SK-N-DZ (cell line): ENCODE measurements around the gene CPTP.

Source experiments
- DNase-seq: peaks from one replicate; pipeline ENCODE4 v3.0.0-alpha.2; 2015; ENCODE audit warnings: low spot score

Gene CPTP

DNA sequence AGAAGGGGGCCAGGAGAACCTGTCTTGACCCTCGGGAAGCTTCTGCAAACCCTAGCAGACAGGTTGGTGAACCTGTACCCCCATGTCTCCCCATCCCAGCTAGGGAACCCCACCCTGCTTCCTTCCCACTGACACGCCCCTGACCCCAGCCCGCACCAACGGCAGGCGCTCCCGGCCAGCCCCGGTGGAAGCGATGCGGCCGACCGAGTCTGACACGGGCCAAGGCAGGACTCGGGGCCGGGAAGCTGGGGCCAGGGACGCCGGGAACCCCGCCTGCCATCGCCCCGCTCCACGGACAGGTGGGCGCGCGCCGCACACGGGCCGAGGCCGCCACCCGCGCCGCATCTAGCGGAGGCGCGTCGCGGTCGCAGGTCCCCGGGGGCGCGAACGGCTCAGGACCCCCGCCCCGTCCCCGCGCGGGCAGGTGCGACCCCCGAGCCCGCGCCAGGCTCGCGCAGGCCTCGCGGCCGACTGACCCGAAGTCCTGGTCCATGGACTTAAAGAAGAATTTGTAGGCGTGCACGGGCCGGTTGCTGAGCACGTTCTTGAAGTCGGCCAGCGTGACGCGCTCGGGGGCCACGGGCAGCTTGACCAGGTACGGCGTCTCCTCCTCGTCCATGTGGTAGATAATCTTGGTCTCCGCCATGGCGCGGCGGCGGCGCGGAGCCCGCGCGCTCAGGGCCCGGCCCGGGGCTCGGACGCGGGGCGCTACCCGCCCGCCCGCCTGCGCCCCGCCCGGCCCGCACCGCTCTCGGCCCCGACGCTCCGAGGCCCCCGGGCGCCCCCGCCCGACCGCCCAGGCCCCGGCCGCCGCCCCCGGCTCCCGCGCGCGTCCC, 24.0 kb downstream of the CPTP start:
- DNase-seq = no peak

- DNase-seq = peak; percentile 67
Observed at GRCh38 chr1:1349256-1350012, 24.8 kb downstream of the CPTP start, which contains the start of gene DVL1. Gene DVL1, minus strand, starts transcription at chr1:1349418. Its CDS starts 353 bp downstream, at chr1:1349065.

DNA sequence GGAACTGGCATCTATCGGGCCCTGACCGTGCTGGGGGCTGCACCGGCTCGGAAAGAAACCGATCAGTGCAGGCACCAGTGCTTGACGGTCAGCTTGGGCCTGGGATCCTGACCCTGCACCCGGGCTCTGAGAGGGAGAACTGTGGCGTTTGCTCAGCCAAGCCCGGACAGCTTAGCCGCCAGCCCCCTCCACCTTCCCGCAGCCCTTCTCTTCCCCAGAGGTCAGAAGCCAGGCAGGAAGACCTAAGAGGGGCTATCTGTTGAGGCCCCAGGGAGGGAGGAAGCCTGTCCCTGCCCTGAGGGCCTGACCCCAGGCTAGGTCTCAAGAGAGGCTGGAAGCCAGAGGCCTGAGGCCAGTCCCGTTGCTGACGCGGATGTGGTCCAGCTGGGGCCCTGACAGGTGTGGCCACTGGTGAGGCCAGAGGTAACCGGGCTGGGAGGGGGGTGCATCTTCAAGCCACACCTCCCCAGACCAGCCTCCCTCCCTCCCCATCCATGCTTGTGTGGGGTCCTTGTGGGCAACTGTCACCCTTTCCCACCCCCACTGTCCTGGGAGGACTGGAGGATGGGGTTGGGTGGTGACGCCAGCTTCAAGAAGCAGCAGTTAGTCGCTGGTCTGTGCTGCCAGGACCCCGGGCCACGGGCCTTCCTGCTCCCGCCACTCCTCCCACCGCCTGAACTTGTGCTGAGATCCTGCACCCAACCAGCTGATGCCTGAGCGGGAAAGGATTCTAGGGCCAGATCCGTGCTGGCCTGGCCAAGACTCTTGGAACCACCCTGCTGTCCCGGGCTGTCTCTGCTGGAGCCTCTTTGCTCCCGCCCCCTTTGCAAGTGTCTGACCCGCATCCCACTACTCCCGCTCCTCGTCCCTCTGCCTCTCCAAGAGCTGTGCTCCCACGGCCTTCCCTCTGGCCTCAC, 27.2 kb downstream of the CPTP start:
- no peak for DNase-seq

DNA sequence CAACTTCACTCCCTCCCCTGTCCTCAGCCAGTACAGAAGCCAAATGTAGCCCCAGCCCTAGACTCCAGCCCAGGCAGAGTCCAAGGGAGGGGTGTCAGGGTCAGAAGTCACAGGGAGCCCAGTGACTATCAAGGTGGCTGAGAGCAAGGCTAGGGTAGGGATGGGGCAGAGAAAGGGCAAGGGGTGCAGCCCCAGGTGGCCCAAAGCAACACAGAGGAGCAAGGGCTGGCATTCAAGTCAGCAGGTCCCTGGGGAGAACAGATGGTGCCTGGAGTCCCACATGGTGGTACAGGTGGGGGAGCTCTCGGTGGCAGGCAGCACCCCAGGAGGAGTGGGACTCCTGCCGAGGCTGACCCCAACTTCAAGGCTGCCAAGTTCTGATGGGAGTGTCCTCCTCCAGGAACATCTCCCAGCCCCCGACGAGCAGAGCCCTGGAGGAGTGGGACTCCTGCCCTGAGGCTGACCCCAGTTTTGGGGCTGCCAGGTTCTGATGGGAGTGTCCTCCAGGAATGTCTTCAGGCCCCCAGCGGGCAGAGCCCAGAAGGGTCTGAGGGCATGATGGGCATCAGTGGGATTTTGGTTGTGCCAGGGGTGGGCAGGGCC, 28.3 kb downstream of the CPTP start:
- DNase-seq = no peak

GRCh38 chr1:1353389-1354151, 29.0 kb downstream of the CPTP start:
- DNase-seq = no peak

DNA sequence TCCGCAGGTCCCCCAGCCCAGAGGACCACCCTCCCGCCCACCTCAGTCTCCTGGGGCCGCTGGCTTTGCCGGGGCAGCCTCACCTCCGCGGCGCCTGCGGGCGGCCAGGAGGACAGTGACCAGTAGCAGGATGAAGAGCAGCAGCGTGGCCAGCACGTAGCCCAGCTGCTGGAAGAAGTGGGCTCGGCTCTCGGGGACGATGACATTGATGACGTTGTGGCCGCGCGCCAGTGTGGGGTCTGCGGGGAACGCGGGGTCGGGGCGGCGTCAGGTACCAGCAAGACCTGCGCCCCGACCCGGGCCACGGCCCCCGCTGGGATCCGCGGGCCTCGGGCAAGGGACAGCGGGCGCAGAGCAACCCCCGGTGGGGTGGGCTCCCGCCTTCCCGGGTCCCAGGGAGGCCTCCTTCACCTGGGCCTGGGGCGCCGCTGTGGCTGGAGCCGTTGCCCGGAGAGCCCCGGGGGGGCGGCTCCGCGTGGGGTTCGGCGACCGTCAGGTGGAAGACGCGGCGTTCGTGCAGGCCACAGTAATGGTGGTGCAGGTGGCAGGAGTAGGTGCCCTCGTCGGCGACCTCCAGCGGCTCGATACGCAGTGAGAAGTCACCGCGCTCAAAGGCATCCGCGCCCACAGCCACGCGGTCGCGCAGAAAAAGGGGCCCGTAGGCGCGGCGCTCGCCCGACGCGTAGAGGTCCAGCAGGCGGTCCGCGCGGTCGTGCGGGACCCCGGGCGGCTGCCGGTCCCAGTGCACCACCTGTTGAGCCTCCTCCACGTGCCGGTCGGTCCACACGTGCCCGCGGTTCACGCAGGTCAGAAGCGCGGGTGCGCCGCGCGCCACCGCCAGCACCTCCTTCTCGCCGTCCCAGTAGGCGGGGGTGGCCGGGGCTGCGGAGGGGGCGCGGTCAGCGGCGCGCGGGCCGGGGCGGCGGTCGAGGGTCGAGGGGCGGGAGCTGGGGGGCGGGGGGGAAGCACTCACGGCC, 30.0 kb downstream of the CPTP start:
- DNase-seq = no peak

DNA sequence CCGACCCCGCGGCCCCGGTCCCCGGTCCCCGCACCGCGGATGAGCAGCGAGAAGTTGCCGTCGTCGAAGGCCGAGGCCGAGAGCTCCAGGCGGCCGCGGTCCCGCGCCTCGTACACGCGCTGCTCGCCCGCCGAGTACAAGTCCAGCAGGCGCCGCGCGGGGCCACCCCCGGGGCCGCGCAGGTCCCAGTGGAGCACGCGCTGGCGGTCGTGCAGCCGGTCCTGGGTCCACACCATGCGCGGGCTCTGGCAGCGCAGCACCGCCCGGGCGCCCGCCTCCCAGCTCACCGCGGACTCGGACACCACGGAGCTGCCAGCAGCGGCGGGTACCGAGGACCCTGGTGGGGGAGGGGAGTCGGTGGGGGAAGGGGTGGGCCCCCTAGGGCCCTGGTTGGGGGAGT, 30.8 kb downstream of the CPTP start:
- no peak for DNase-seq

GRCh38 chr1:1356166-1356795, 31.7 kb downstream of the CPTP start:
- DNase-seq = no peak

DNA sequence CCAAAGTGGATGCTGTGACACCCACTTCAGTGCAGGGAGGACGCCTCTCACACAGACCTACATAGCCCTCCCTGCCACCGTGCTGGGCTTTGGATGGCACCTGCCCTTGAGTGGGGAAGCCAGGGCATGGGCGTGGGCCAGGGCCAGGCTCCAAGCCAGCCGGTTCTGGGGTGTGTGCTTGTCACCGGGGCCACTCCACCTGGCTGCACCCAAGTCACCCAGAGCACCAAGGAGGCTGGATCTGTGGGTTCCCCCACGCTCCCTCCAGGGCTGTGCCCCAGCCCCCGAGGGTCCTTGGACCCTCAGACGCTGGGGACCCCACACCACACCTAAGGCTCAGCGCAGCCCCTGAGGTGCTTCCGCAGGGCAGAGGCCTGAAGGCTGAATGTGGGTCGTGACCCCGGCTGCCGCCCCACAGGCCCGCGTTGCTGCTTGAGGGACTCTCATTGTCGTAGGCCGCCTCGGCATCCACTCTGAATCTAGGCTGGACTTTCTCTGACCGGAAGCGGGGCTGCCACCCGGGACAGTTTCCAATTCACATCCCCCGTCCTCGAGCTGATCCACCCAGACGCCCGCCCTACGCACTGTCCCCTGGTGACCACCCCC, 32.3 kb downstream of the CPTP start:
- DNase-seq = no peak

DNA sequence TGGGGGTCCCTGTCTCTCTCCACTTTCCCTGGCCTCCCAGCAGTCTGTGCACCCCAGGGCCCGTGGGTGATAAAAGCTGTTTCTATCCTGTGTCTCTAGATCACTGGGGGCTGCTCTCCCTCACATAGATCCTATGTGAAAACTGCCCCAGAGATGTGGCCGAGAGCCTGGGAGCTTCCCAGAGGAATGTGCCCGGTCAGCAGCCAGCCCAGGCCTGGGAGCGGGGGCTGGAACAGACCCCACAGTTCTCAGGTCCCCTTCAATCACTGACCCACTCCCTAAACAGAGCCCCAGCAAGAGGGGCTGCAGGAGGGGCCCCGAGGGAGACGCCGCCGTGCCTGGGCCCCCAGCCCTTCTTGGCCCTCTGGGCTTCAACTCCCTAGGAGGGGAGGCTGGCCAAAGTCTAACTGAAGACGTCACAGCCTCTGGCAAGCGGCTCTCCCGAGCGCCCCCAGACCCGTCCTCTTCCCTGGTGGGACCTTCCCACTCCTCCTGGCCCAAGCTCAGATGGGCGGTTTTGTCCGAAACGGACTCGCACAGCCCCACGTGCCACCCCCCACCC, 33.4 kb downstream of the CPTP start:
- no peak for DNase-seq

- DNase-seq = peak; percentile 89
Observed at GRCh38 chr1:1358433-1359271, 34.0 kb downstream of the CPTP start, which contains the start of gene MXRA8. Gene MXRA8, minus strand, starts transcription at chr1:1358555. Its CDS starts 51 bp downstream, at chr1:1358504.

GRCh38 chr1:1359308-1359663, 34.7 kb downstream of the CPTP start:
- DNase-seq = no peak

GRCh38 chr1:1359664-1360468, 35.3 kb downstream of the CPTP start:
- peak; percentile 62 for DNase-seq

DNA sequence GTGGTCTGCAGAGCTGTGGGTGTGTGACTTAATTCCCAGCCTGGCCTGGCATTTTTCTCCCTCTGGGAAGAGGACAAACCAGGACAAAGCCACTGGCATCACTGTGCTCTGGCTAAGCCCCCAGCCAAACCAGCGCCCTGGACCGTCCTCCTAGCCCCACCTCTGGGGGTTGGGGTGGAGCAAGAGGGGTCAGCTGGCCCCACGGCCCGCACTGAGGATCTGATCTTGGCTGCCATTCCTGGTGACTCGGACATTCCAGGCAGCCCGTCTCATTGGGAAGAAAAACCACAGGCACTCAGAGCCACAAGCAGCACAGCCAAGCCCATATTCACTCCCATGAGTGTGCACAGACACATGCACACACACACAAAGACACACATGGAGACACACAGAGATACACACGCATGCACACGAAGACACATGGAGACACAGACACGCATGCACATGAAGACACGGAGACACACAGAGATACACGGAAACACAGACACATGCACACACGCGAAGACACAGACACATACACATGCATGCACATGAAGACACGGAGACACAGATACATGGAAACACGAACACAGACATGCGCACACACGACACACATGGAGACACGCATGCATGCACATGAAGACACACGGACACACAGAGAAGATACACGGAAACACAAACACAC, 36.0 kb downstream of the CPTP start:
- DNase-seq = no peak

GRCh38 chr1:1361233-1361981, 36.8 kb downstream of the CPTP start:
- no peak for DNase-seq
